ENCODE measurements around the gene SYTL4. TPM values are rescaled to one million over a fixed set of nuclear protein-coding genes. Genes with fewer than 3 reads are reported as not detected.
A peak's percentile ranks its signal among the peaks of the same experiment; 100 is the strongest.

Gene SYTL4
- total RNA-seq, 2 donors from 2014 or later = not detected

GRCh38 chrX:100636321-100636991, 95.5 kb downstream of the SYTL4 start, which contains the start of gene TSPAN6:
Gene TSPAN6 (minus strand): TSS chrX:100636806. CDS start chrX:100636694, 112 bp downstream.
- no peaks in the 10 kb centered on the region for H3K9me3 Mint-ChIP-seq
- peak within 1 kb of the TSS in 1 of 2 donors; percentile 84 for H3K27ac Mint-ChIP-seq
- ATAC-seq = peak; percentile 99 to 100

GRCh38 chrX:100635989-100636320, 96.0 kb downstream of the SYTL4 start:
- Mint-ChIP-seq H3K36me3 (peaks cover 0 to 5% of the 10 kb centered on the region in 2 donors), H3K27ac (peak overlapping the region in 1 of 2 donors; percentile 84), H3K9me3 (no peaks in the 10 kb centered on the region)
- DNase-seq (ENCODE audit: low spot score in 2 of 2) = no peak
- ATAC-seq = no peak

More at GRCh38 chrX:100636321-100636991, 95.5 kb downstream of the SYTL4 start, which contains the start of gene TSPAN6:
- peak; percentile 65 to 68 for DNase-seq (ENCODE audit: low spot score in 2 of 2)
- peaks cover 0 to 5% of the 10 kb centered on the region in 2 donors for H3K36me3 Mint-ChIP-seq

DNA sequence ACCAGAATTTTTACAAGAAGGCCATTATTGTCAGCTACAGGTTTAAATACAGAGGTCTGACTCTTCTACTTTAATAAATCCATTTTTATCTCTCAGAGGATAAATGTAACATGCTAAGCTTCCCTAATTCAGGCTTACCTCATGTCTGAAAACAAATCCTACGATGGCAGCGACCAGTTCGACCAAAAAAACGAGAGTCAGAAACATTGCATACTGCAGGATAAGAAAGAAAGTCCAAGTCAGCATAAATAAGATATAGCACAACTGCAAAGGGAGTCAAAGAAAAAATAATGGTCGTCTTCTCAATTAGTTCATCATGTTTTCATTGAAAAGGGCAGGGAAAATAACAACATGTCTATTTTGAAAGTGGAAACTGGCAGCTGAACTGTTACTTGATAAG, 96.9 kb downstream of the SYTL4 start:
- ATAC-seq (no peak), DNase-seq (ENCODE audit: low spot score in 2 of 2) (no peak)
- Mint-ChIP-seq H3K27ac (no peak overlapping the region), H3K36me3 (peaks cover 0 to 5% of the 10 kb centered on the region in 2 donors), H3K9me3 (no peaks in the 10 kb centered on the region)

GRCh38 chrX:100625985-100626491, 105.9 kb downstream of the SYTL4 start:
- H3K27ac Mint-ChIP-seq = no peak overlapping the region
- H3K9me3 Mint-ChIP-seq = no peaks in the 10 kb centered on the region
- ATAC-seq = peak; percentile 71 to 78
- DNase-seq (ENCODE audit: low spot score in 2 of 2) = no peak
- H3K36me3 Mint-ChIP-seq = no peaks in the 10 kb centered on the region

Other genes starting within 250 kb of the SYTL4 start
- gene TNMD, start 147.2 kb downstream of the SYTL4 start, total RNA-seq = not detected
- under 1 TPM in 1 of 2 donors, not detected in 1; 0.73 TPM for gene TSPAN6, start 95.3 kb downstream of the SYTL4 start, total RNA-seq
- gene SRPX2, start 87.9 kb downstream of the SYTL4 start, total RNA-seq = not detected
- gene CSTF2, start 88.3 kb upstream of the SYTL4 start, total RNA-seq = 10 to 100 TPM; 30.9 to 52.5 TPM
- gene NOX1, start 142.2 kb upstream of the SYTL4 start, total RNA-seq = not detected
- 1 to 10 TPM in 1 of 2 donors, under 1 TPM in 1; 0.77 to 2.0 TPM for gene XKRX, start 196.8 kb upstream of the SYTL4 start, total RNA-seq
- gene ARL13A, start 237.6 kb upstream of the SYTL4 start, total RNA-seq = not detected

Measured in activated naive CD4-positive, alpha-beta T cell treated with anti-CD3 and anti-CD28 coated beads, Interleukin-2, amount 50 U/mL, for 72 hours (primary cell).